Loucy (cell line): Measurements from ENCODE around the gene BARHL1.

Experiments
- EZH2phosphoT487 ChIP-seq: fragments of 200-600 bp; IDR thresholded peaks from 2 replicates; pipeline ENCODE4 v1.6.1; 2018; ENCODE audit warnings: antibody characterized with exemption, mild to moderate bottlenecking, moderate library complexity, borderline replicate concordance
- TF ChIP-seq, protein P1 (sequence below): fragments of 200-600 bp; sonication (generic); conservative IDR thresholded peaks from 2 replicates; pipeline ENCODE4 v1.5.1; 2014; ENCODE audit warnings: mild to moderate bottlenecking, antibody characterized with exemption, low read length

DNA sequence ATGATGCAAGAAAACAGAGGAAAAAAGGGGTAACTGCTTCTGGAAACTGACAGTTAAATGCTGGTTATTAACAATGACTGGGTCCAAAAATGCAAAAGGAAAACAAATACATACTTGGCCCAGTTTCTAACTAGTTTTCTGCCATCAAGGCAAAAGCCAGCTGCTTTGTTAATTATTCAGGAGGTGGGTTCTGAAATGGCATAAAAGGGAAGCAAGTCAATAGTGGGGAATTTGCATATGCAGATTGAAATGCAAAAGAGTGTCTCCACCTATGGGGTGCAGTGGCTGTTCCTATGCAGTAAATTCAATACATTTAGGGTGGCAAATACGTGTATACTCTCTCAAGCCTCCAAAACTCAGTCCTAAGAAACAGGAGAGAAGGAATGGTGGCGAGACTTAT is 33.4 kb downstream of the BARHL1 start:
- TF ChIP-seq, protein P1, sequence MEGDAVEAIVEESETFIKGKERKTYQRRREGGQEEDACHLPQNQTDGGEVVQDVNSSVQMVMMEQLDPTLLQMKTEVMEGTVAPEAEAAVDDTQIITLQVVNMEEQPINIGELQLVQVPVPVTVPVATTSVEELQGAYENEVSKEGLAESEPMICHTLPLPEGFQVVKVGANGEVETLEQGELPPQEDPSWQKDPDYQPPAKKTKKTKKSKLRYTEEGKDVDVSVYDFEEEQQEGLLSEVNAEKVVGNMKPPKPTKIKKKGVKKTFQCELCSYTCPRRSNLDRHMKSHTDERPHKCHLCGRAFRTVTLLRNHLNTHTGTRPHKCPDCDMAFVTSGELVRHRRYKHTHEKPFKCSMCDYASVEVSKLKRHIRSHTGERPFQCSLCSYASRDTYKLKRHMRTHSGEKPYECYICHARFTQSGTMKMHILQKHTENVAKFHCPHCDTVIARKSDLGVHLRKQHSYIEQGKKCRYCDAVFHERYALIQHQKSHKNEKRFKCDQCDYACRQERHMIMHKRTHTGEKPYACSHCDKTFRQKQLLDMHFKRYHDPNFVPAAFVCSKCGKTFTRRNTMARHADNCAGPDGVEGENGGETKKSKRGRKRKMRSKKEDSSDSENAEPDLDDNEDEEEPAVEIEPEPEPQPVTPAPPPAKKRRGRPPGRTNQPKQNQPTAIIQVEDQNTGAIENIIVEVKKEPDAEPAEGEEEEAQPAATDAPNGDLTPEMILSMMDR: no peak
- no peak for TF ChIP-seq EZH2phosphoT487
